Karpas-422 (cell line): ENCODE measurements around the gene AMOTL2. TPM values are rescaled to one million over a fixed set of nuclear protein-coding genes. Genes with fewer than 3 reads are reported as not detected.

ENCODE experiments used
- DNase-seq: peaks from one replicate; pipeline ENCODE4 v3.0.0-alpha.2; 2015
- H2AFZ ChIP-seq: fragments of 200-600 bp; sonication (generic); 2 replicates; pipeline ENCODE4 v1.6.1; 2014; ENCODE audit warnings: antibody characterized with exemption, low read length, mixed read lengths
- H3K27ac ChIP-seq: fragments of 200-600 bp; sonication (generic); 2 replicates; pipeline ENCODE4 v1.5.1; 2014; ENCODE audit warnings: mild to moderate bottlenecking, low read length, moderate library complexity
- H3K27me3 ChIP-seq: fragments of 200-600 bp; sonication (generic); 2 replicates; pipeline ENCODE4 v1.6.1; 2014; ENCODE audit warnings: low read length, mixed read lengths
- H3K36me3 ChIP-seq: fragments of 200-600 bp; sonication (generic); 2 replicates; pipeline ENCODE4 v1.6.1; 2014; ENCODE audit warnings: low read length, mixed read lengths; ENCODE audit not compliant: insufficient read depth
- H3K4me1 ChIP-seq: fragments of 200-600 bp; sonication (generic); 2 replicates; pipeline ENCODE4 v1.6.1; 2014; ENCODE audit warnings: mild to moderate bottlenecking, low read length, mixed read lengths
- H3K4me2 ChIP-seq: fragments of 200-600 bp; sonication (generic); 2 replicates; pipeline ENCODE4 v1.6.1; 2014; ENCODE audit warnings: low read length, low read depth, mild to moderate bottlenecking; ENCODE audit not compliant: poor library complexity, severe bottlenecking
- H3K4me3 ChIP-seq: fragments of 200-600 bp; sonication (generic); 2 replicates; pipeline ENCODE4 v1.5.1; 2014; ENCODE audit warnings: mild to moderate bottlenecking, antibody characterized with exemption, low read length, mixed read lengths
- H3K79me2 ChIP-seq: fragments of 200-600 bp; sonication (generic); 2 replicates; pipeline ENCODE4 v1.6.1; 2014; ENCODE audit warnings: mild to moderate bottlenecking, low read length, mixed read lengths
- H3K9ac ChIP-seq: fragments of 200-600 bp; sonication (generic); 2 replicates; pipeline ENCODE4 v1.6.0; 2014; ENCODE audit warnings: low read length
- H3K9me2 ChIP-seq: fragments of 200-600 bp; sonication (generic), shearing (Covaris generic); replicated peaks from 2 replicates; pipeline ENCODE4 v1.6.0; 2014; ENCODE audit warnings: mild to moderate bottlenecking, low read length, moderate library complexity; ENCODE audit not compliant: insufficient read depth
- H3K9me3 ChIP-seq: fragments of 300-700, 200-600 bp; sonication (generic); 2 replicates; pipeline ENCODE4 v1.6.1; 2014; ENCODE audit warnings: low read length, mixed read lengths
- H4K20me1 ChIP-seq: fragments of 200-600 bp; sonication (generic); 2 replicates; pipeline ENCODE4 v1.6.1; 2014; ENCODE audit warnings: mild to moderate bottlenecking, antibody characterized with exemption, low read length, low read depth; ENCODE audit not compliant: insufficient read depth
- total RNA-seq: library from RNA; depleted of rRNA; stranded (reverse); fragments of >200 nt; shearing (Covaris generic); gene quantifications from 2 replicates; pipeline ENCODE4 v1.2.3, GENCODE V29; 2014; ENCODE audit warnings: low replicate concordance; rRNA removed

AMOTL2 gene
- total RNA-seq = not detected in 2 replicates

- no peaks in the 10 kb centered on the region for H3K27me3 ChIP-seq
- no peak within 1 kb of the TSS for H3K9ac ChIP-seq
- no peak within 1 kb of the TSS for H2AFZ ChIP-seq
- no peaks in the 10 kb centered on the region for H3K9me3 ChIP-seq
- no peak within 1 kb of the TSS for H3K4me2 ChIP-seq
- H3K4me3 ChIP-seq = no peak within 1 kb of the TSS
- no peak within 1 kb of the TSS for H3K27ac ChIP-seq
- H3K36me3 ChIP-seq = no peaks in the 10 kb centered on the region
- DNase-seq = no peak
- H3K9me2 ChIP-seq = no peaks in the 10 kb centered on the region
- H4K20me1 ChIP-seq = no peaks in the 10 kb centered on the region
- no peaks in the 10 kb centered on the region for H3K79me2 ChIP-seq
- no peaks in the 10 kb centered on the region for H3K4me1 ChIP-seq
These were observed at the start of gene AMOTL2 for GRCh38 chr3:134374105-134374790. AMOTL2 (minus strand) TSS chr3:134374447; CDS start chr3:134371433, 3,014 bp downstream.

- peaks cover 6% of the 10 kb centered on the region for H3K4me1 ChIP-seq
- no peaks in the 10 kb centered on the region for H3K9me3 ChIP-seq
- no peak overlapping the region for H3K9ac ChIP-seq
- no peaks in the 10 kb centered on the region for H3K27me3 ChIP-seq
- no peak for DNase-seq
- no peaks in the 10 kb centered on the region for H3K79me2 ChIP-seq
- H3K9me2 ChIP-seq = no peaks in the 10 kb centered on the region
- no peaks in the 10 kb centered on the region for H4K20me1 ChIP-seq
- no peaks in the 10 kb centered on the region for H3K36me3 ChIP-seq
- no peak overlapping the region for H2AFZ ChIP-seq
- H3K27ac ChIP-seq = no peak overlapping the region
- H3K4me2 ChIP-seq = no peak overlapping the region
- H3K4me3 ChIP-seq = no peak overlapping the region
These were observed 48.9 kb upstream of the AMOTL2 start for GRCh38 chr3:134423153-134423552.

GRCh38 chr3:134419960-134420321, 45.7 kb upstream of the AMOTL2 start:
- Histone ChIP-seq H3K9ac (no peak overlapping the region), H3K4me3 (no peak overlapping the region), H3K4me1 (peaks cover 6% of the 10 kb centered on the region), H3K27me3 (no peaks in the 10 kb centered on the region), H2AFZ (no peak overlapping the region), H3K27ac (no peak overlapping the region), H3K36me3 (no peaks in the 10 kb centered on the region), H4K20me1 (no peaks in the 10 kb centered on the region), H3K4me2 (no peak overlapping the region), H3K79me2 (no peaks in the 10 kb centered on the region), H3K9me2 (no peaks in the 10 kb centered on the region), H3K9me3 (0 out of 2 replicates have a peak, but pooled peaks cover 2% of the 10 kb centered on the region)
- no peak for DNase-seq

- H3K9me3 ChIP-seq = 0 out of 2 replicates have a peak, but pooled peaks cover 3% of the 10 kb centered on the region
- H3K4me2 ChIP-seq = no peak overlapping the region
- H3K4me1 ChIP-seq = peaks cover 6% of the 10 kb centered on the region
- no peak overlapping the region for H2AFZ ChIP-seq
- H3K36me3 ChIP-seq = no peaks in the 10 kb centered on the region
- no peaks in the 10 kb centered on the region for H4K20me1 ChIP-seq
- no peaks in the 10 kb centered on the region for H3K27me3 ChIP-seq
- H3K9me2 ChIP-seq = no peaks in the 10 kb centered on the region
- no peaks in the 10 kb centered on the region for H3K79me2 ChIP-seq
- no peak overlapping the region for H3K27ac ChIP-seq
- no peak overlapping the region for H3K9ac ChIP-seq
- H3K4me3 ChIP-seq = no peak overlapping the region
- no peak for DNase-seq
These were observed 45.1 kb upstream of the AMOTL2 start for GRCh38 chr3:134419214-134419959.

GRCh38 chr3:134409041-134409440, 34.8 kb upstream of the AMOTL2 start:
- H3K27ac ChIP-seq = no peak overlapping the region
- no peaks in the 10 kb centered on the region for H3K36me3 ChIP-seq
- no peak overlapping the region for H3K9ac ChIP-seq
- no peaks in the 10 kb centered on the region for H3K79me2 ChIP-seq
- no peak overlapping the region for H3K4me3 ChIP-seq
- H3K9me3 ChIP-seq = no peaks in the 10 kb centered on the region
- no peak for DNase-seq
- H4K20me1 ChIP-seq = no peaks in the 10 kb centered on the region
- no peaks in the 10 kb centered on the region; the same call in 1 of the 2 replicates for H3K9me2 ChIP-seq
- H3K4me2 ChIP-seq = no peak overlapping the region
- no peaks in the 10 kb centered on the region for H3K27me3 ChIP-seq
- no peaks in the 10 kb centered on the region for H3K4me1 ChIP-seq
- H2AFZ ChIP-seq = no peak overlapping the region

GRCh38 chr3:134407239-134407625, 33.0 kb upstream of the AMOTL2 start:
- Histone ChIP-seq H3K4me3 (no peak overlapping the region), H3K9me3 (no peaks in the 10 kb centered on the region), H3K36me3 (no peaks in the 10 kb centered on the region), H3K9ac (no peak overlapping the region), H3K9me2 (no peaks in the 10 kb centered on the region; the same call in 1 of the 2 replicates), H3K27ac (no peak overlapping the region), H4K20me1 (no peaks in the 10 kb centered on the region), H3K4me2 (no peak overlapping the region), H2AFZ (no peak overlapping the region), H3K79me2 (no peaks in the 10 kb centered on the region), H3K4me1 (no peaks in the 10 kb centered on the region), H3K27me3 (no peaks in the 10 kb centered on the region)
- DNase-seq = no peak

GRCh38 chr3:134406331-134407238, 32.3 kb upstream of the AMOTL2 start:
- Histone ChIP-seq H3K4me2 (no peak overlapping the region), H3K27me3 (no peaks in the 10 kb centered on the region; the same call in 1 of the 2 replicates)

More at GRCh38 chr3:134406331-134407238, 32.3 kb upstream of the AMOTL2 start:
- no peak for DNase-seq
- no peaks in the 10 kb centered on the region for H3K9me3 ChIP-seq
- no peak overlapping the region for H2AFZ ChIP-seq
- no peak overlapping the region for H3K9ac ChIP-seq
- no peaks in the 10 kb centered on the region for H3K36me3 ChIP-seq
- H3K79me2 ChIP-seq = no peaks in the 10 kb centered on the region
- H3K27ac ChIP-seq = no peak overlapping the region
- H4K20me1 ChIP-seq = no peaks in the 10 kb centered on the region
- H3K9me2 ChIP-seq = no peaks in the 10 kb centered on the region; the same call in 1 of the 2 replicates
- no peak overlapping the region for H3K4me3 ChIP-seq
- H3K4me1 ChIP-seq = no peaks in the 10 kb centered on the region
